H1 (cell line): ENCODE results near the gene KLHL29. TPM values are rescaled to one million over a fixed set of nuclear protein-coding genes. Genes with fewer than 3 reads are reported as not detected.

Experiments used
- EP300 ChIP-seq, 2 experiments: IDR thresholded peaks; 1 replicate in 1 of 2; 2 replicates in 1 of 2; pipeline ENCODE4 v1.6.1; 2011 to 2012; ENCODE audit warnings: low read depth in 2 of 2, low read length in 2 of 2, mild to moderate bottlenecking in 2 of 2, borderline replicate concordance in 1 of 2, inconsistent platforms in 1 of 2, moderate library complexity in 1 of 2
- HDAC2 ChIP-seq, 2 experiments: fragments of 300-600 bp in 1 of 2; sonication (generic) in 1 of 2; IDR thresholded peaks; 2 replicates each; pipeline ENCODE4 v1.6.1; 2011 to 2012; ENCODE audit warnings: low read depth in 2 of 2, low read length in 2 of 2, mild to moderate bottlenecking in 2 of 2, moderate library complexity in 2 of 2, borderline replicate concordance in 1 of 2, inconsistent platforms in 1 of 2
- RXRA ChIP-seq: IDR thresholded peaks from 2 replicates; pipeline ENCODE4 v1.6.1; 2011; ENCODE audit warnings: low read depth, mild to moderate bottlenecking, low read length, moderate library complexity; ENCODE audit not compliant: insufficient read depth
- SUZ12 ChIP-seq: fragments of 200-600 bp; sonication (generic); IDR thresholded peaks from 2 replicates; pipeline ENCODE4 v1.6.1; 2012; ENCODE audit warnings: mild to moderate bottlenecking, inconsistent platforms, low read length, moderate library complexity, mixed read lengths
- polyA plus RNA-seq, 7 experiments: library from polyadenylated mRNA; depleted of rRNA in 3 of 7; stranded (reverse) in 5 of 7; unstranded in 2 of 7; fragments of >200 nt in 5 of 7; fragments of 200-250 nt in 2 of 7; gene quantifications; 1 replicate in 5 of 7; 2 replicates in 1 of 7; 4 replicates in 1 of 7; pipeline versions ENCODE4 v1.2.1 to v1.2.3, GENCODE V29; 2011 to 2013; ENCODE audit warnings: missing spikeins in 2 of 7, mixed read lengths in 2 of 7
- total RNA-seq: library from RNA; stranded (reverse); fragmentation: NEBNext Ultra II Directional; extraction: Animal tissue kit (Norgen Biotek cat#: 25700); gene quantifications from 2 replicates; pipeline ENCODE4 v1.2.1, GENCODE V29; 2021

KLHL29 gene
- total and polyA plus RNA-seq, 2 of the 8 experiments (the other 6 are each of a cell fraction or from before 2014, with no cell fraction given), result 1.1 to 4.7 TPM

- TF ChIP-seq RXRA (no peak), SUZ12 (no peak), EP300 (IDR thresholded peaks at IDR 0.05; ENCODE audit: borderline replicate concordance in 1 of 2, low read depth in 2 of 2, low read length in 2 of 2) (no peak), HDAC2 (IDR thresholded peaks at IDR 0.05; ENCODE audit: borderline replicate concordance in 1 of 2, low read depth in 2 of 2, low read length in 2 of 2) (no peak)
Measured at GRCh38 chr2:23574919-23575654, 190.1 kb downstream of the KLHL29 start (continued).
